CD4-positive, alpha-beta T cell (primary cell): Measurements from ENCODE around the gene KDELR1. TPM values are rescaled to one million over a fixed set of nuclear protein-coding genes. Genes with fewer than 3 reads are reported as not detected.

Source experiments
- ATAC-seq: fragments of 200-7000 bp; cut with Tn5 transposase; one replicate; pipeline ENCODE4 v1.10.0; 2022; ENCODE audit warnings: mild to moderate bottlenecking; ENCODE audit not compliant: poor library complexity
- CTCF ChIA-PET: fragments of 350-600 bp; sonication (Branson Sonifier 250); formaldehyde crosslinking; loops from one replicate; lab custom pipeline; 2021; ENCODE audit warnings: antibody characterized with exemption, inconsistent platforms; lab: Charles Lee
- POLR2A ChIA-PET: fragments of 350-600 bp; sonication (Branson Sonifier 250); formaldehyde crosslinking; loops from one replicate; lab custom pipeline; 2021; ENCODE audit warnings: antibody characterized with exemption, inconsistent platforms; lab: Charles Lee
- DNase-seq, 14 experiments: peaks; one replicate each; pipeline ENCODE4 v3.0.0-alpha.2; 2013 to 2020; ENCODE audit warnings: mixed read lengths in 2 of 14
- H3K27ac ChIP-seq, 2 donors: one replicate each; pipeline versions ENCODE4 v1.5.1 to v1.7.0; 2013; ENCODE audit warnings: low read length in 2 of 2, low read depth in 1 of 2, mild to moderate bottlenecking in 1 of 2
- H3K27me3 ChIP-seq, 2 experiments: 1 replicate in 1 of 2; 2 replicates in 1 of 2; pipeline versions ENCODE4 v1.6.1 to v1.7.0; 2013; ENCODE audit warnings: low read length in 2 of 2, control low read depth in 1 of 2, mild to moderate bottlenecking in 1 of 2, moderate library complexity in 1 of 2; ENCODE audit not compliant: insufficient read depth in 2 of 2, control insufficient read depth in 1 of 2
- H3K36me3 ChIP-seq: one replicate; pipeline ENCODE4 v1.6.1; 2013; ENCODE audit warnings: low read length, control low read depth; ENCODE audit not compliant: insufficient read depth
- H3K4me1 ChIP-seq: one replicate; pipeline ENCODE4 v1.6.1; 2013; ENCODE audit warnings: low read length, control low read depth; ENCODE audit not compliant: insufficient read depth
- H3K4me3 ChIP-seq: one replicate; pipeline ENCODE4 v1.5.1; 2013; ENCODE audit warnings: mild to moderate bottlenecking, low read length, moderate library complexity
- H3K9me3 ChIP-seq, 2 experiments: 1 replicate in 1 of 2; 2 replicates in 1 of 2; pipeline versions ENCODE4 v1.6.1 to v1.7.0; 2013; ENCODE audit warnings: low read length in 2 of 2, mild to moderate bottlenecking in 2 of 2, control low read depth in 1 of 2, moderate library complexity in 1 of 2; ENCODE audit not compliant: control insufficient read depth in 1 of 2, insufficient read depth in 1 of 2
- H3K27ac Mint-ChIP-seq: one replicate; pipeline ENCODE4 v1.8.0; 2020; ENCODE audit warnings: mixed read lengths
- H3K27me3 Mint-ChIP-seq: one replicate; pipeline ENCODE4 v1.8.0; 2021; ENCODE audit warnings: mixed read lengths
- H3K36me3 Mint-ChIP-seq: one replicate; pipeline ENCODE4 v1.8.0; 2021; ENCODE audit warnings: low read depth, mixed read lengths
- H3K4me1 Mint-ChIP-seq: one replicate; pipeline ENCODE4 v1.8.0; 2021; ENCODE audit warnings: low read depth, mixed read lengths
- H3K4me3 Mint-ChIP-seq: one replicate; pipeline ENCODE4 v1.8.0; 2020; ENCODE audit warnings: mild to moderate bottlenecking, mixed read lengths
- H3K9me3 Mint-ChIP-seq: one replicate; pipeline ENCODE4 v1.8.0; 2020; ENCODE audit warnings: mixed read lengths
- CTCF ChIP-seq: fragments of 200-600 bp; IDR thresholded peaks from one replicate; pipeline ENCODE4 v1.8.0; 2022; ENCODE audit warnings: antibody characterized with exemption, mild to moderate bottlenecking
- intact Hi-C, 2 experiments: fragments of 100-400 bp; cut with DNase I in 1 of 2; cut with micrococcal nuclease in 1 of 2; formaldehyde crosslinking; loops; one replicate each; pipeline versions ENCODE4 v1.15.1 to v1.9.0; 2023 to 2025; cut with DNase I, micrococcal nuclease
- total RNA-seq, 174 experiments: library from RNA in 2 of 174; stranded (reverse) in 2 of 174; gene quantifications; one replicate each; pipeline ENCODE4 v1.2.3 and lab custom pipeline; 2021 to 2026

The KDELR1 gene
- total RNA-seq, 2 experiments from 2014 or later: 32.2 to 39.6 TPM

- CTCF ChIA-PET: interaction anchor here (0.9 kb wide), 1 partner anchor 58 kb away, joined by 3 read pairs; no protein-coding TSS in a partner anchor
- DNase-seq (no peak), ATAC-seq (no peak)
- H3K4me1 Mint-ChIP-seq: peaks cover 9% of the 10 kb centered on the region
- Histone ChIP-seq H3K27ac (no peak overlapping the region), H3K9me3 (no peaks in the 10 kb centered on the region), H3K4me1 (peaks cover 21% of the 10 kb centered on the region), H3K27me3 (no peaks in the 10 kb centered on the region), H3K4me3 (no peak overlapping the region), H3K36me3 (peaks cover 53% of the 10 kb centered on the region)
- POLR2A ChIA-PET: no interaction called here
- no peak overlapping the region for H3K27ac Mint-ChIP-seq
- TF ChIP-seq CTCF: no peak
- no peaks in the 10 kb centered on the region for H3K27me3 Mint-ChIP-seq
- H3K9me3 Mint-ChIP-seq: no peaks in the 10 kb centered on the region
- H3K36me3 Mint-ChIP-seq: peaks cover 65% of the 10 kb centered on the region
- no peak overlapping the region for H3K4me3 Mint-ChIP-seq
- intact Hi-C loops: no loop called here
These were observed 4.4 kb downstream of the KDELR1 start for GRCh38 chr19:48386981-48387380.

GRCh38 chr19:48385461-48386087, 5.8 kb downstream of the KDELR1 start:
- H3K27ac ChIP-seq: no peak overlapping the region
- no peak overlapping the region for H3K4me3 Mint-ChIP-seq
- no peaks in the 10 kb centered on the region for H3K27me3 Mint-ChIP-seq
- intact Hi-C loops: no loop called here
- no peak overlapping the region for H3K4me3 ChIP-seq
- no peaks in the 10 kb centered on the region for H3K27me3 ChIP-seq
- ChIA-PET POLR2A (no interaction called here), CTCF (no interaction called here)
- no peak for TF ChIP-seq CTCF
- no peaks in the 10 kb centered on the region for H3K9me3 Mint-ChIP-seq
- no peaks in the 10 kb centered on the region for H3K9me3 ChIP-seq
- no peaks in the 10 kb centered on the region for H3K4me1 Mint-ChIP-seq
- ATAC-seq (no peak), DNase-seq (no peak)
- no peak overlapping the region for H3K27ac Mint-ChIP-seq
- H3K36me3 Mint-ChIP-seq: peaks cover 66% of the 10 kb centered on the region
- peaks cover 7% of the 10 kb centered on the region for H3K4me1 ChIP-seq
- H3K36me3 ChIP-seq: peaks cover 57% of the 10 kb centered on the region

- ATAC-seq (no peak), DNase-seq (no peak)
- intact Hi-C loops: no loop called here
- no peaks in the 10 kb centered on the region for H3K9me3 Mint-ChIP-seq
- CTCF ChIA-PET: no interaction called here
- no peaks in the 10 kb centered on the region for H3K4me1 ChIP-seq
- H3K36me3 ChIP-seq: peaks cover 42% of the 10 kb centered on the region
- H3K27me3 Mint-ChIP-seq: no peaks in the 10 kb centered on the region
- peaks cover 51% of the 10 kb centered on the region for H3K36me3 Mint-ChIP-seq
- H3K4me3 Mint-ChIP-seq: no peak overlapping the region
- H3K27me3 ChIP-seq: no peaks in the 10 kb centered on the region
- no peak overlapping the region for H3K4me3 ChIP-seq
- H3K27ac Mint-ChIP-seq: no peak overlapping the region
- TF ChIP-seq CTCF: no peak
- H3K27ac ChIP-seq: no peak overlapping the region
- H3K4me1 Mint-ChIP-seq: no peaks in the 10 kb centered on the region
- no peaks in the 10 kb centered on the region for H3K9me3 ChIP-seq
- POLR2A ChIA-PET: no interaction called here
These were observed 9.1 kb downstream of the KDELR1 start for GRCh38 chr19:48382286-48382685.
